Inflammatory macrophage treated with lipopolysaccharide for 4 hours (primary cell): ENCODE data around the gene PLEK.
A peak's percentile ranks its signal among the peaks of the same experiment; 100 is the strongest.
"Not testable (repeated sequence)": the region's sequence is repeated elsewhere in the genome, so short reads cannot be mapped to it uniquely, and the experiment has no call there.

ENCODE experiments used
- DNase-seq: peaks from one replicate; pipeline ENCODE4 v3.0.0-alpha.2; 2020

PLEK gene, protein sequence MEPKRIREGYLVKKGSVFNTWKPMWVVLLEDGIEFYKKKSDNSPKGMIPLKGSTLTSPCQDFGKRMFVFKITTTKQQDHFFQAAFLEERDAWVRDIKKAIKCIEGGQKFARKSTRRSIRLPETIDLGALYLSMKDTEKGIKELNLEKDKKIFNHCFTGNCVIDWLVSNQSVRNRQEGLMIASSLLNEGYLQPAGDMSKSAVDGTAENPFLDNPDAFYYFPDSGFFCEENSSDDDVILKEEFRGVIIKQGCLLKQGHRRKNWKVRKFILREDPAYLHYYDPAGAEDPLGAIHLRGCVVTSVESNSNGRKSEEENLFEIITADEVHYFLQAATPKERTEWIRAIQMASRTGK

DNA sequence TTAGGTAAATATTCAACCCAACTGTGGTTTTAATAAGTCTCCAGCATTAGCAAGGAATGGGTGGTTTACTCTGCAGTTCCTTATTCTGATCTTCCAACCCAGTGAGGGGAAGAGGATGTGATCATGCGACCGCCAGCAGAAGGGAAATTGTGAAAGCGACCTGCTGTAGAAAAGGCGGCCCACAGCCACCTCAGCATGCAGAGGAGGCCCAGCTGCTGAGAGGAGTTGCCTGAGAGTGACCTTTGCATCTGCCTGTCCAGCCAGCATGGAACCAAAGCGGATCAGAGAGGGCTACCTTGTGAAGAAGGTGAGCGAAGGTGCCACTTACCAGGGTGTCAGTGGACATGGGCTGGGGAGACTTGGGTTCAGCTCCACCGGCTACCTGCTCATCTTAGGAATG is at the start of gene PLEK:
Gene PLEK, plus strand, starts transcription at position 196 of the 400 bp plus-strand sequence. Its CDS starts 70 bp downstream, at position 266.
- DNase-seq: peak; percentile 97

DNA sequence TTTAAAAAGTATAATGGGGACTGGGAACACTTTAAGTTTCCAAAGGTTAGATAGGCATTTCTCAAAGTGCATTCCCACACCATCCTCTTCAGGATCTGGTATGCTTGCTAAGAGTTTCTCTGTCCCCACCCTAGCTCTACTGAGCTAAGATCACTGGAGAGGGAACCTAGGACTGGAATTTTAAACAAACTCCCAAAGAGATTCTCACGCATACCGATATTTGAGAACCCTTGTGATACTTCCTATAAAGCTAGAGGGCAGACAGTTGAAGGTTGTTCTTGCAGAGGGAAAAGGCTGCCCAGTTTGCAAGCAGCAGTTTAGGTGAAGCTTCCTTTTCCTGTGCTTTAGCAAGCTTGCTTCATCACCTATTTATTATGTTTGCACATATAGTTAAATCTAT is 49.0 kb upstream of the PLEK start:
- DNase-seq: no peak

DNA sequence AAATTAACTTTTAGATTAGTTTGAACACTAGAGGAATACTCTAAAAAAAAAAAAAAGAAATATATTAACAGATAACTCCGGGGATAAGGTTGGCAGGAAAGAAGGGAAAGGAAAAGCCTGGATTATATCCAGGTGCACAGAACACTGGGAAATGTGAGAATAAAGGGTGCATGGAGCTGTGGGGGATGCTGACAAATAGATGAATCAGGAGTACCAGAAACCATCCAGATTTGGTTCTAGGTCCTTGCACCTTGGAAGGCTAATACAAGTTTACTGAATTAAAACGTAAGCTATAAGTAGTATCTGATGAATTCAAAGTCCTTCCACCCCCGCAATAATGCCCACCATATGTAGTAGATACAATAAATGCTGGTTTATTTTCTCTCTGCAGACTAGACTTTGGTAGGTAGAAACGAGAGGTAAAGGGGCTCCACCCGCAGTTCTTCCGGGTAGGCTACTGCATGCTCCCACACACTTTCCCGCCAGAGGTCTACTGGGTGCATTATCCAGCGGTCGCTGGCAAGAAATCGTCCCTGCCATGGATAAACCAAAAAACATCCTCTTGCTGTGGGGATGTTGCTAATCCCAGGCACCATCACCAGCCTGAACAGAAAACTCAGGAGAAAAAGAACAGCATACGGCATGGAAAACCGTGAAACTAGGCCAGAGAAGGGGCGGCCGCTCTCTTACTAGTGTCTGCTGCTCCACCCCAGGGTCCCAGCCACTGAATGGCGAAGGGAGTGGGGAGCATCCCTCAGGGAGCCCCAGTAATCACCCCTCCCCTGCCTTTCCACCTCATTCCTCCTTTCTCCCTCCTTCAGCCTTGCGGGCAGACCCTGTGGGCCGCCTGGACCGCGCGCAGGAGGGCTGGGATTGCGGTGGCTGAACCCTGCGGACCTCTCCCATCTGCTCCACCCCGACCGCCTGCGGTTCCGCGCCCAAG is 46.8 kb upstream of the PLEK start:
- no peak for DNase-seq

DNA sequence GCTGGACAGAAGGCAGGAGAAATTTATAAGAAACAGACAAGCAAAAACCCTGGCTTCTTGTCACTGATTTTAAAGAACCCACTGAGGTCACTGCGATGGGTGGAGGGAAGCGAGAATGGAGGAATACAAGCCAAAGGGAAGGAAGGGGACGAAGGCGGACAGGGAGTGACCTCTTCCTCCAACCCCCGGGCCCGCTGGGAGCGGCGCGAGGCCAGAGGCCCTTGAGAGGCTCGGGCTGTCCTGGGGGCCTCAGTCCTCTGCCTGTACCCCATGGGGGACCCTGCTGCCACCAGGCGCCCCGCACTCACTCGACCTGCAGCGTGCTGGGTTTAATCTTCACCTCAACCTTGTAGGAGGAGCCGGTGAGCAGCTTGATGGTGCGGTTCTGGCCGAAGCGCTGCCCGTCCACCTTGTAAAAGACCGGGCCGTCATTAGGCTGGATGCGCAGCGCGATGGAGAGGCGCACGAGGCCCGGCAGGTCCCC is 46.1 kb upstream of the PLEK start:
- DNase-seq: peak; percentile 38

DNA sequence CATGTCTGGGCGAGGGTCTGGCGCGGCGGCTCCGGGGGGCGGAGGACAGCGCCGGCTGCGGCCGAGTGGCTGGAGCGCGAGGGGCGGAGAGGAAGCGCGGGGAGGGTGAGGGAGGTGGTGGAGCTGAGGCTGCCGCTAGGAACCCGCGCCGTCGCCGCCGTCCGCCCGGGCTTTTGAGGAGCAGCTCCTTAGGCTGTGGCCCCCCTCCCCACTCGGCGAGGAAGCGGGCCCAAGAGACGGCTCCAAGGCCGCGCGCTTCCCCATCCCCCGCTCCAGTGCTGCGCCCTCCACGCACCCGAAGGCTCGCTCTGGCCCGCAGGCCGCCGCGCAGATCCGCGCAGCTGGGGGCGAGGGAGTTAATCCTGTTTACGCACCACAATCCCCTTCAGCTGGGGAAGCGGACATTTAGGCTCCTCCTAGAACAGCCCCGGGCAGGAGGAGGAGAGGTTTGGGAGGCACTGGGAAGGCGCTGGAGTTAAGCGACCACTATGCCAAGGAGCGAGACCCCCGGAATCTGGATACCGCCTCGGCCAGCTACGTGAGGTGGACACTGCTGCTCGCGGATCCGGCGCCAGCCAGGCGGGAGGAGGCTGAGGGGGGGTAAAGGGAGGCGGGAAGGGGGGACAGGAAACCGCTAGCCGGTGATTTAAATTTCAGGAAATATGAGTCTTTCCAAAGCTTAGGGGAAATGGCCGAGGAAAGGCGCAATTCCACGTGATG is 45.5 kb upstream of the PLEK start, which contains the start of gene CNRIP1:
Gene CNRIP1, minus strand, starts transcription at position 552 of the 720 bp plus-strand sequence. Its CDS starts 549 bp downstream, at position 3.
- DNase-seq: peak; percentile 16

DNA sequence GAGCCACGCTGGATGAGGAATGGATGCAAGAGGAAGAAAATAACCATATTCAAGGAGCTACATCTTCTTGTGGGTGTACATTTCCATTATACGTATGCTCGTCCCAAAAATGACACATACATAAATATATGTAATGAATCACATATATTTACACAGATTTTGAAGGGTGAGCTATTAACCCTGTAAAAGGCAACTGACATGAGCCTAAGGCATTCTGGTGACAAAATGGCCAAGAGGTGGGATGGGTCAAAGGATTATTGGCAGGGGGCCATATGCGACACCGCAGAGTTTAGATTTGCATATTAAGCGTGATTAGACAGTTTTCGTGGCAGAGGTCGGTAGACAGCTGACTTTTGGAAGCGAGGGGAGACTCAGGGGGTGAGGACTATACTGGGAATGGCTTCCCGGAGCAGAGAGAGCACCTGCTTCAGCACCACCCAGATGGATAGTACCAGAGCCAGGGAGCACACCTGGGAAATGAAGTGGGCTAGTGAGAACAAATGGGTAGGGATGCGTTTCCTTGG is 44.9 kb upstream of the PLEK start:
- peak; percentile 35 for DNase-seq

DNA sequence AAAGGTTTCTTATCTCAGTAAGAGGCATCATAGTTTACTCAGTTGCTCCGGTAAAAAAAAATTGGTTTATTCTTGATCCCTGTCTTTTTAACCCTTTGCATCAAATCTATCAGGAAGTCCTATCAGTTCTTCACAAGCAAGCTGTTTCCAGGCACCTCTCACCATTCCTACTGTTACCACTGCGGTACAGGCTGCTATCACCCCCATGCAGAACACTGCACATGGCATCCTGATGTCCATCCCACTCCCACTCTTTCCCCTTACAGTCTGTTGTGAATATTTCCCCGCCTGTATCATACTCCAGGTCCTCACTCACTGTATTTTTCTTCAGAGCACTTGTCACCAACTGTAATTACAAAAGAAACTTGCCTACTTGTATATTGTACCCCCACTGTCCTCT is 40.0 kb upstream of the PLEK start:
- DNase-seq: no peak

DNA sequence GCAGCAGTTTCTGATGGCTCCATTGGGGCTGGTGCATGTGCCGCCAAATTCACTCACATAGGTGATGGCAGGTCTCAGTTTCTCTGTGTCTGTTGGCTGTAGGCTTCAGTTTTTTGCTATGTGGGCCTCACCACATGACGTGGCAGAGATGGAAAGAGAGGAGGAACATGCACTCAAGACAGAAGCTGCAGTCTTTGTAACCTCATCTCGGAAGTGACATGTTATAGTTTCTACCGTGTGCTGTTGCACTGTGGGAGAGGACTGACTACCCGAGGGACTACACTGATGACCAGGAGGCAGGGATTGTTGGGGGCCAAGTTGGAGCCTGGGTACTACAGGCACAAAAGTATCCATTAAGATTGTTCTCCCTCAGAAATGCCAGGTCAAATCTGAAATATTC is 36.2 kb upstream of the PLEK start:
- DNase-seq: no peak

DNA sequence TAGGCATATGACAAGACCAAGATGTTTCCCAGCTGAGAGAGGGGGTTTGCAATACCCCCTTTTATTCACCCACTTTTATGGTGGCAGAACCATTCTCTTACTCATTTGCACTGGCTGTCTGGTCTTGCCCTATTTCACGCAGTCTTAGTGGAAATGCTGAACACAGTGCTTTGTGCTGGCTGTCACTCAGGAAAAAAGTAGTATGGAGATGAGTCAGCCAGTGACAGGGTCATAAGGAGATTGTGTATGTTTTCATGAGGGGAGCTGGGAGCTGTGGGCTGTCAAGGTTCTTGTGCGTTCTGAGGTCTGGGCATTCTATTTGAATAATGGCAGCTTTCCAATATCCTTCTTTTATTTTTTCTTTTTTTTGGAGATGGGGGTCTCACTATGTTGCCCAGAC is 34.4 kb upstream of the PLEK start:
- DNase-seq: peak; percentile 13

DNA sequence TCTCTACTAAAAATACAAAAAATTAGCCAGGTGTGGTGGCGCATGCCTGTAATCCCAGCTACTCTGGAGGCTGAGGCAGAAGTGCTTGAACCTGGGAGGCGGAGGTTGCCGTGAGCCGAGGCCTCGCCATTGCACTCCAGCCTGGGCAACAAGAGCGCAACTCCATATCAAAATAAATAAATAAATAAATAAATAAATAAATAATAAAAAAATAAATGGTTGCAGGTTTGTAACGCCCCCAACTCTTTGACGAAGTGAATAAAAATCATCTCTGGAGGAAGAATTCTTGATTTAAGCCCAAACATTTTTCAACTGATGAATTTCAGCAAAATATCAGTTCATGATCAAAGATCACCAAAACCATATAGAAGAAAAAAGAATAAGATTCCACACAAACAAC is 32.1 kb upstream of the PLEK start:
- DNase-seq: no peak

DNA sequence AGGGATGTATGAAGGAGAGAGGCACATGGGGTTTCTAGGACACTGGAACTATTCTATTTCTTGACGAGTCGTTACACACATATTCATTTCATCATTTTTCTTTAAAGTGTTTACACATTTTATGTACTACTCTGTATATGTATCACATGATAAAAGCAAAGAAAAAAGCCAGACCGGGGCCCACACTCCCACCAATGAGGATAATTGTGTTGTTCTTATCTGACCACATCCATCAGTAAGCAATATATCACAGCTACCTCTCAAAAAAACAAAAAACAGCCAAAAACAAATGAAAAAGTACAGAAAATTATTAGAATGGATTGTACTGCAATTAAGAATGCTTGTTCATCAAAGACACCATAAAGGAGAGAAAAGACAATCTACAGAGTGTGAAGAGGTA is 31.2 kb upstream of the PLEK start:
- no peak for DNase-seq

DNA sequence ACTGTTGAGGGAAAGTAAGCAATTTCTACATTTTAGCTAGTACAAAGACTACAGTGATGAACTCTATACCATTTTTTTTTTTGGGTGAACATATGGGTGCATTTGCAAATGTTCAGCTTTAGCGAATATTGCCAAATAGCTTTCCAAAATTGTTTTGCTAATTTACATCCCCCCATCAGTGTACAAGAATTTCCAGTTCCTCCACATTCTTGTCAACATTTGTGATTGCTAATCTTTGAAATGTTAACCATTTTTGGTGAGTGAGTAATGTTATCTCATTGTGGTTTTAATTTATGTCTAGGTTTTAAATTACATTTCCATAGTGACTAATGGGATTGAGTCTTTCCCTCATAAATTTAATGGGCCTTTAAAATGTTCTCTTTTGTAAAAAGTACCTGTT is 28.9 kb upstream of the PLEK start:
- no peak for DNase-seq

DNA sequence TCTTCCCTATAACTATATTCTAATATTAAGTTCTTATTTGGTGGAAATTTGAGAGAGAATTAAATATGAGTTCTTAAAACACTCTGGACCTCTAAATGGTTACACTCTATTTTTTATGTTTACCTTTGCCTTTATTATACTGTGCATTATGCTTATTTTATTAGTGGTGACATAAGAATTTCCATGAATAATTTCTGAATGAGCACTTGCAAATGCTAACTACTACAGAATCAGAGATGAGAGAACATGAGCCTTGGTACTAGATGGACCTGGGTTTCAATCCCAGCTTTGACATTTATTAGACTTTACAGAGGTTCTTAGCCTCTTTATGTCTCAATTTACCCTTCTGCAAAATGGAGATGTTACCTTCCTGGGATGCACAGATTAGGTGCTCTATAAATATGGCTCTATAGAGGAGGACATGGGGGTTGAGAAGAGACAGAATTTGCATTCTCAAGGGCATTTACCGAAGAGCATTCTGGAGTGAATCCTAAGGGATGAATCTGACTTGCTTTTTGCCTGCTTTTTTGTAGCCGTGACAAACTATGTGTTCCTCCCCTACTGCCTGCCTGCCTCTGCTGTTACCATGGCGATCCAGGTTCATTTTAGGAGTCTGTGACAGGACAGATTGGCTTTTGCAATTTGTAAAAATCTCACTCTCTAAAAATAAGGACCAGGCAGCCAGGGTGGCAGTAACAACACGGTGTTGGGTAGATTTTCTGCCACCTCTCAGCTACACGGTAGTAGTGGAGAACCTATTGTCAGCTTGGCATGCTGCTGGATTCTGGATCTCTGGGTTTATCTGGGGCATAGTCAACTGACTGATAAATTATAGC is 24.6 kb upstream of the PLEK start:
- no peak for DNase-seq

DNA sequence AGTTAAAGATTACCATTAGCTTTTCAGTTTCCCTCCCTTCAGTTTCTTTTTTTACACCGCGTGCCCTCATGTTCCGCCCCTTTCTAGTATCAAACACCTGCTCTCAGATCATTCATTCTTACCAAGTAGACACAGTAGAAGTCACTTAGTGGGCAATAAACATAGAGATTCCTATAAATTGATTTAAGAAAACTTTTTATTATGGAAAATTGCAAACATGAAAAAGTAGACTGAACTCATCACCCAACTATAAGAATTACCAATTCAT is 24.1 kb upstream of the PLEK start:
- no peak for DNase-seq

DNA sequence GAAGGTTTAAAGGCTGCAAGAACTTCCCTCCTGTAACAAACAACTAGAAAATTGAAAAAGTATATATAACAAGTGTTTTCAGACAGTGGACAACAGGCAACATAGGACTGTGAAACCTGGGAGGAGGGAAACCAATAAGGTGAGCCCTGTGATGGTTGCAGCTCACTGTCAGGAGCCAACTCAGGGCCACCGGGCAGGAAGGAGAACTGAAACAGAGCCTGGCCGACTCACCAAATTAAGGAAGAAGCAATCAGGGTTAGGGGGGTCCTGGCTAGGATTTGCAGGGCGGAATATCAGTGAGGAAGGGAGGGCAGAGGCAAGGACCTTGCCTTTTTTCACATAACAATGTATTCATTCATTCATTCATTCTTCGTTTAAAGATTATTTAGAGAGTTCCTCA is 23.5 kb upstream of the PLEK start:
- DNase-seq: peak; percentile 21

DNA sequence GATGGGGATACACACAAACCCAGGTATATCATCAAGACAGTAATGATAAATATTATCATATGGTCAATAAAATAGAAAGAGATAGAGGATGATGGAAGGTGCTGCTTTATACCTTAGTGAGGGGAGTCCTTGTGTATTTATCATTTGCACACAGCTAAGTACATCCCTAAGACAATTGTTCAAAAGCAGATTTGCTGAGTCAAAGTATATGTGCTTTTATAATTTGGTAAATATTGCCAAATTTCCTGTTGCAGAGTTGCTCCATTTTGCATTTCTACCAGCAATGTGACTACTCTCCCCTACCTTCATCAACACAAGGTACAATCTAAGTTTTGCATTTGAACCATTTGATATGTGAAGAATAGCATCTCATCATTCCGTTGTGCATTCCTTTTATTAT is 22.6 kb upstream of the PLEK start:
- peak; percentile 11 for DNase-seq

DNA sequence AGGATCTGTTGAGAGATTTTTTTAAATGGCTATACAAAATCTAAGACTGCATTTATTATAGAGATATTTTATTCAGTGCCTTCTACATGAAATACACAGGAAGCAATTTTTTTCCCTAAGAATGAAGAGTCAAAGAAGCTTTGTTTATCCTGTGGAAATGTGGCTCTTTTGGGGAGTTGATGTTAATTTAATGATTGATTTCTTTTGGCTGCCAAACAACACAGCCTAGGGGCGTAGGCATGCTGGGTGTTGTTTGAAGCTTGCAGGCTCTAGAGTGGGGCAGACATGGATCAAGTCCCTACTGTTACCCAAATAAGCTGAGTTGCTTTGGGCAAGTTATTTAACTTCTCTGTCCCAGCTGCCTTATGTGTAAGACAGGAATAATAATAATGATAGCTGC is 21.1 kb upstream of the PLEK start:
- no peak for DNase-seq

DNA sequence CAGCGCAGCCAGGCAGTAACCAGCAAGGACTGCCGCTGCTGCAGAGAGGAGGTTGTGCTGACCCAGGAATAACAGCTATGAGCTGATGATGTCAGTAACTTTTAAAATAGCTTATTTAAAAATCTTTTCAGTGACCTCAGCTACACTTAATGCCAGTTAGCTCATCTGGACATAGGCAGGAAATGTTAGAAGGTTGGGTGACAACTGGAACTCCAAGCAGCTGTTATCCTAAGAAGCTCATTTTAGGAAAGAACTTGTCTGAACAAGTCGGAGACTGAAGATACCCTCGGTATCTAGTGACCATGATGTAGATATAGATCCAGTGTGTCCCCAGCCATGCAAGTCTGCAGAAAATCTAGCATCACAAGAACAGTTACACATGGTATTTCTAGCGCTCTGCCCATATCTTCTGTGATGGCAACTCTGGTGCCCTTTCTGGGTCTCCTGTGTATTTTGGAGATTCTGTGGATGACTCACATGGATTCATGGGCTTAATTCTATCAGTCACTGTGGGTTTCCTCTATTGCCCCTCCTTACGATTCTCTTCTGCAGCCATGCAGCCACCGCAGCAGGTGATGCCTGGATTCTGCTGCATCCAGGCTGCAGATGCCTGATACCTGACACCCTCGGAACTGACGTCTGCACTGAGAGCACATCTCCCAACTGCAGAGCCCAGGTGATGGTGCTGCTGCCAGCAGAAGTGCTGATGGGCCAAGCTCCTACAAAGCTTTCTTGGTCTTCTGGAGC is 19.8 kb upstream of the PLEK start:
- no peak for DNase-seq

DNA sequence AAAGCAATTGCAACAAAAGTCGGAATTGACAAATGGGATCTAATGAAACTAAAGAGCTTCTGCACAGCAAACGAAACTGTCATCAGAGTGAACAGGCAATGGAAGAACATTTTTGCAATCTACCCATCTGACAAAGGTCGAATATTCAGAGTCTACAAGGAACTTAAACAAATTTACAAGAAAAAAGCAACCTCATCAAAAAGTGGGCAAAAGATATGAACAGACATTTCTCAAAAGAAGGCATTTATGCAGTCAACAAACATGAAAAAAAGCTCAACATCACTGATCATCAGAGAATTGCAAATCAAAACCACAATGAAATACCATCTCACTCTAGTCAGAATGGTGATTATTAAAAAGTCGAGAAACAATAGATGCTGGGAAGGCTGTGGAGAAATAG is 16.0 kb upstream of the PLEK start:
- not testable (repeated sequence) for DNase-seq

DNA sequence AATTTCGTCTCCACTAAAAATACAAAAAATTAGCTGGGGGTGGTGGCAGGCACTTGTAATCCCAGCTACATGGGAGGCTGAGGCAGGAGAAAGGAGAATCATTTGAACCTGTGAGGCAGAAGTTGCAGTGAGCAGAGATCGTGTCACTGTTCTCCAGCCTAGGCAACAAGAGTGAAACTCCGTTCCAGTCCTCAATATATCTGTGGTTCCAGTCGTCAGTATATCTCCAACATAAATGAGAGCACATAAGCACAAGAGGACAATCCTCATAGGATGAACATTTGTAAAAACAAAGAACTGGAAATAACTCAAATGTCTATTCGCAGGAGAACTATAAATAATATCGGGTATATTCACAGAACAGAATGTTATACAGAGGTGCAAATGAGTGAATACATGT is 13.1 kb upstream of the PLEK start:
- DNase-seq: no peak

DNA sequence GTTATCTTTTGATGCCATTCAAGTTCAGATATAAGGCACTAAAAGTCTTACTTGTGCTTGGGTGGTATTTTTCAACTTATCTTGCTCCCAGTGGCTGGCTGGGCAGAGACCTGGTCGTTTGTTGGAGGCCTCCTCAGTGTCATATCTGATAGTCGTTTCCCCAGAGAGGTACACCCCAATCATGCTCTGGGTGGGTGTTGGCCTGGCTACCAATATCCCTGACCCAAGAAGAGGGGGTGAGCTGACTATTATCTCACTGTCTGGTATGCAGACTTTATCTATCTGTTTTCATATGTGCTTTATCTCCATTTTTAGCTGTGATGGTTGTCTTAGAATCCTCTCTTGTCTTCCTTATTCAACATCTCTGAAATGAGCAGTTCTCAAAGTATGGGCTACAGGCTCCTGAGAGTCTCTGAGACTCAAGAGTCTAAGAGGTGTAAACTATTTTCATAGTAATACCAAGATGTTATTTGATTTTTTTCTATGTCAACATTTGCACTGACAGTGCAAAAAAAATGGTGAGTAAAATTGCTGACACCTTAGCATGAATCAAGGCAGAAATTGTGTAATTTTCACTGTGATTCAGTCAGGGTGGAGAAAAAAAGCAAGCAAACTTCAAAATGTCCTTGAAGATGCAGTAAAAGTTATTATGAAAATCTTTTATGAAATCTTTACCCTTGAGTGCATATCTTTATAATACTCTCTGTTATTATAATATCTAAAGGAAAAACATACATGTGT is 12.3 kb upstream of the PLEK start:
- peak; percentile 50 for DNase-seq
